HEK293 (cell line): Measurements from ENCODE around the gene SESN2.

Experiments
- FEZF1 ChIP-seq: fragments of 450-650 bp; formaldehyde crosslinking; IDR thresholded peaks from 2 replicates; pipeline ENCODE4 v1.5.1; 2016; ENCODE audit warnings: missing biosample characterization, missing genetic modification characterization
- KLF8 ChIP-seq: fragments of 450-650 bp; formaldehyde crosslinking; IDR thresholded peaks from 2 replicates; pipeline ENCODE4 v1.5.1; 2016; ENCODE audit warnings: missing biosample characterization, missing genetic modification characterization
- OVOL3 ChIP-seq: fragments of 450-650 bp; formaldehyde crosslinking; IDR thresholded peaks from 2 replicates; pipeline ENCODE4 v1.5.1; 2016; ENCODE audit warnings: missing biosample characterization, missing genetic modification characterization
- PRDM1 ChIP-seq: fragments of 450-650 bp; formaldehyde crosslinking; IDR thresholded peaks from 2 replicates; pipeline ENCODE4; 2016; ENCODE audit warnings: missing biosample characterization, missing genetic modification characterization
- PRDM10 ChIP-seq: fragments of 450-650 bp; formaldehyde crosslinking; IDR thresholded peaks from 2 replicates; pipeline ENCODE4 v1.5.1; 2016; ENCODE audit warnings: missing biosample characterization, missing genetic modification characterization
- SALL2 ChIP-seq: fragments of 450-650 bp; formaldehyde crosslinking; IDR thresholded peaks from 2 replicates; pipeline ENCODE4 v1.5.0; 2017; ENCODE audit warnings: missing biosample characterization, mild to moderate bottlenecking, missing genetic modification characterization, borderline replicate concordance
- YY1 ChIP-seq: fragments of 450-650 bp; formaldehyde crosslinking; IDR thresholded peaks from 2 replicates; pipeline ENCODE4 v1.5.1; 2018; ENCODE audit warnings: missing biosample characterization, missing genetic modification characterization
- ZBTB48 ChIP-seq: fragments of 450-650 bp; formaldehyde crosslinking; IDR thresholded peaks from 2 replicates; pipeline ENCODE4 v1.5.1; 2016; ENCODE audit warnings: missing biosample characterization, missing genetic modification characterization
- ZBTB49 ChIP-seq: fragments of 450-650 bp; formaldehyde crosslinking; IDR thresholded peaks from 2 replicates; pipeline ENCODE4 v1.5.1; 2016; ENCODE audit warnings: missing biosample characterization, missing genetic modification characterization, low read depth
- ZBTB7A ChIP-seq: fragments of 450-650 bp; formaldehyde crosslinking; IDR thresholded peaks from 2 replicates; pipeline ENCODE4 v1.5.1; 2016; ENCODE audit warnings: low read depth, missing biosample characterization, missing genetic modification characterization
- ZIC2 ChIP-seq: fragments of 450-650 bp; formaldehyde crosslinking; IDR thresholded peaks from 2 replicates; pipeline ENCODE4 v1.5.1; 2016; ENCODE audit warnings: missing biosample characterization, missing genetic modification characterization
- ZNF114 ChIP-seq: fragments of 450-650 bp; formaldehyde crosslinking; IDR thresholded peaks from 2 replicates; pipeline ENCODE4 v1.5.0; 2017; ENCODE audit warnings: missing biosample characterization, missing genetic modification characterization
- ZNF132 ChIP-seq: fragments of 450-650 bp; formaldehyde crosslinking; IDR thresholded peaks from 2 replicates; pipeline ENCODE4 v1.5.1; 2017; ENCODE audit warnings: missing biosample characterization, missing genetic modification characterization, borderline replicate concordance
- ZNF184 ChIP-seq: fragments of 450-650 bp; IDR thresholded peaks from 2 replicates; pipeline ENCODE4 v1.5.1; 2018; ENCODE audit warnings: missing biosample characterization, mild to moderate bottlenecking, missing genetic modification characterization
- ZNF239 ChIP-seq: fragments of 450-650 bp; formaldehyde crosslinking; IDR thresholded peaks from 2 replicates; pipeline ENCODE4 v1.5.1; 2016; ENCODE audit warnings: missing biosample characterization, missing genetic modification characterization
- ZNF24 ChIP-seq: fragments of 450-650 bp; formaldehyde crosslinking; IDR thresholded peaks from 2 replicates; pipeline ENCODE4 v1.5.1; 2016; ENCODE audit warnings: missing biosample characterization, missing genetic modification characterization
- ZNF426 ChIP-seq: fragments of 450-650 bp; formaldehyde crosslinking; IDR thresholded peaks from 2 replicates; pipeline ENCODE4 v1.5.1; 2017; ENCODE audit warnings: missing biosample characterization, missing genetic modification characterization, mild to moderate bottlenecking, inconsistent platforms, moderate library complexity
- ZNF473 ChIP-seq: fragments of 450-650 bp; formaldehyde crosslinking; IDR thresholded peaks from 2 replicates; pipeline ENCODE4 v1.5.1; 2017; ENCODE audit warnings: missing biosample characterization, missing genetic modification characterization
- ZNF501 ChIP-seq: fragments of 450-650 bp; formaldehyde crosslinking; IDR thresholded peaks from 2 replicates; pipeline ENCODE4 v1.5.1; 2016; ENCODE audit warnings: missing biosample characterization, missing genetic modification characterization
- ZNF549 ChIP-seq: fragments of 450-650 bp; IDR thresholded peaks from 2 replicates; pipeline ENCODE4 v1.5.1; 2018; ENCODE audit warnings: missing biosample characterization, missing genetic modification characterization, mild to moderate bottlenecking, inconsistent platforms, moderate library complexity
- ZNF624 ChIP-seq: fragments of 450-650 bp; formaldehyde crosslinking; IDR thresholded peaks from 2 replicates; pipeline ENCODE4 v1.5.1; 2017; ENCODE audit warnings: missing biosample characterization, missing genetic modification characterization
- ZNF664 ChIP-seq: fragments of 450-650 bp; formaldehyde crosslinking; IDR thresholded peaks from 2 replicates; pipeline ENCODE4 v1.5.1; 2016; ENCODE audit warnings: missing biosample characterization, missing genetic modification characterization
- ZNF837 ChIP-seq: fragments of 450-650 bp; formaldehyde crosslinking; IDR thresholded peaks from 2 replicates; pipeline ENCODE4 v1.5.1; 2016; ENCODE audit warnings: missing biosample characterization, missing genetic modification characterization
- ZSCAN16 ChIP-seq: fragments of 450-650 bp; formaldehyde crosslinking; IDR thresholded peaks from 2 replicates; pipeline ENCODE4 v1.5.1; 2016; ENCODE audit warnings: missing biosample characterization, missing genetic modification characterization
- TF ChIP-seq, protein P1 (sequence below): fragments of 450-650 bp; formaldehyde crosslinking; IDR thresholded peaks from 2 replicates; pipeline ENCODE4 v1.5.1; 2016; ENCODE audit warnings: missing biosample characterization, missing genetic modification characterization
- TF ChIP-seq, protein P2 (sequence below): fragments of 450-650 bp; formaldehyde crosslinking; IDR thresholded peaks from 2 replicates; pipeline ENCODE4 v1.5.1; 2016; ENCODE audit warnings: missing biosample characterization, missing genetic modification characterization

Gene SESN2

GRCh38 chr1:28235755-28236655 lies 23.3 kb upstream of the SESN2 start, which contains the start of gene ATP5IF1 (continued):
- peak; percentile 71; the same call in 1 of the 2 replicates for TF ChIP-seq OVOL3
- TF ChIP-seq ZNF184 (tag by site-specific recombination) = no peak
- TF ChIP-seq ZBTB48 = peak; percentile 60
- TF ChIP-seq KLF8 = peak; percentile 15; the same call in 1 of the 2 replicates
- TF ChIP-seq ZNF664 = no peak
- TF ChIP-seq ZBTB7A (tag by site-specific recombination) = 0 out of 2 replicates have a peak, but pooled peaks have one; percentile 61
- TF ChIP-seq ZNF837 = no peak
- TF ChIP-seq ZNF132 (tag by site-specific recombination) = no peak
- TF ChIP-seq ZSCAN16 (tag by site-specific recombination) = 0 out of 2 replicates have a peak, but pooled peaks have one; percentile 20
- no peak for TF ChIP-seq ZNF239 (tag by site-specific recombination)
- TF ChIP-seq ZNF624 (tag by site-specific recombination) = no peak
- no peak for TF ChIP-seq PRDM1 (tag by site-specific recombination)
- no peak for TF ChIP-seq ZBTB49 (tag by site-specific recombination)
- TF ChIP-seq PRDM10 (tag by site-specific recombination) = 0 out of 2 replicates have a peak, but pooled peaks have one; percentile 21
- no peak for TF ChIP-seq ZNF549
- TF ChIP-seq, protein P1, sequence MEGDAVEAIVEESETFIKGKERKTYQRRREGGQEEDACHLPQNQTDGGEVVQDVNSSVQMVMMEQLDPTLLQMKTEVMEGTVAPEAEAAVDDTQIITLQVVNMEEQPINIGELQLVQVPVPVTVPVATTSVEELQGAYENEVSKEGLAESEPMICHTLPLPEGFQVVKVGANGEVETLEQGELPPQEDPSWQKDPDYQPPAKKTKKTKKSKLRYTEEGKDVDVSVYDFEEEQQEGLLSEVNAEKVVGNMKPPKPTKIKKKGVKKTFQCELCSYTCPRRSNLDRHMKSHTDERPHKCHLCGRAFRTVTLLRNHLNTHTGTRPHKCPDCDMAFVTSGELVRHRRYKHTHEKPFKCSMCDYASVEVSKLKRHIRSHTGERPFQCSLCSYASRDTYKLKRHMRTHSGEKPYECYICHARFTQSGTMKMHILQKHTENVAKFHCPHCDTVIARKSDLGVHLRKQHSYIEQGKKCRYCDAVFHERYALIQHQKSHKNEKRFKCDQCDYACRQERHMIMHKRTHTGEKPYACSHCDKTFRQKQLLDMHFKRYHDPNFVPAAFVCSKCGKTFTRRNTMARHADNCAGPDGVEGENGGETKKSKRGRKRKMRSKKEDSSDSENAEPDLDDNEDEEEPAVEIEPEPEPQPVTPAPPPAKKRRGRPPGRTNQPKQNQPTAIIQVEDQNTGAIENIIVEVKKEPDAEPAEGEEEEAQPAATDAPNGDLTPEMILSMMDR (tag by site-specific recombination) = 0 out of 2 replicates have a peak, but pooled peaks have one; percentile 10
- TF ChIP-seq, protein P2, sequence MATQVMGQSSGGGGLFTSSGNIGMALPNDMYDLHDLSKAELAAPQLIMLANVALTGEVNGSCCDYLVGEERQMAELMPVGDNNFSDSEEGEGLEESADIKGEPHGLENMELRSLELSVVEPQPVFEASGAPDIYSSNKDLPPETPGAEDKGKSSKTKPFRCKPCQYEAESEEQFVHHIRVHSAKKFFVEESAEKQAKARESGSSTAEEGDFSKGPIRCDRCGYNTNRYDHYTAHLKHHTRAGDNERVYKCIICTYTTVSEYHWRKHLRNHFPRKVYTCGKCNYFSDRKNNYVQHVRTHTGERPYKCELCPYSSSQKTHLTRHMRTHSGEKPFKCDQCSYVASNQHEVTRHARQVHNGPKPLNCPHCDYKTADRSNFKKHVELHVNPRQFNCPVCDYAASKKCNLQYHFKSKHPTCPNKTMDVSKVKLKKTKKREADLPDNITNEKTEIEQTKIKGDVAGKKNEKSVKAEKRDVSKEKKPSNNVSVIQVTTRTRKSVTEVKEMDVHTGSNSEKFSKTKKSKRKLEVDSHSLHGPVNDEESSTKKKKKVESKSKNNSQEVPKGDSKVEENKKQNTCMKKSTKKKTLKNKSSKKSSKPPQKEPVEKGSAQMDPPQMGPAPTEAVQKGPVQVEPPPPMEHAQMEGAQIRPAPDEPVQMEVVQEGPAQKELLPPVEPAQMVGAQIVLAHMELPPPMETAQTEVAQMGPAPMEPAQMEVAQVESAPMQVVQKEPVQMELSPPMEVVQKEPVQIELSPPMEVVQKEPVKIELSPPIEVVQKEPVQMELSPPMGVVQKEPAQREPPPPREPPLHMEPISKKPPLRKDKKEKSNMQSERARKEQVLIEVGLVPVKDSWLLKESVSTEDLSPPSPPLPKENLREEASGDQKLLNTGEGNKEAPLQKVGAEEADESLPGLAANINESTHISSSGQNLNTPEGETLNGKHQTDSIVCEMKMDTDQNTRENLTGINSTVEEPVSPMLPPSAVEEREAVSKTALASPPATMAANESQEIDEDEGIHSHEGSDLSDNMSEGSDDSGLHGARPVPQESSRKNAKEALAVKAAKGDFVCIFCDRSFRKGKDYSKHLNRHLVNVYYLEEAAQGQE (tag by site-specific recombination) = no peak
- no peak for TF ChIP-seq FEZF1
- TF ChIP-seq ZNF426 = no peak
- no peak for TF ChIP-seq ZNF114 (tag by site-specific recombination)
- TF ChIP-seq SALL2 (tag by site-specific recombination) = no peak
- no peak for TF ChIP-seq ZNF473 (tag by site-specific recombination)
- peak; percentile 47 for TF ChIP-seq YY1 (tag by site-specific recombination)
- TF ChIP-seq ZNF501 (tag by site-specific recombination) = peak; percentile 95
- TF ChIP-seq ZNF24 (tag by site-specific recombination) = no peak
- peak; percentile 50 for TF ChIP-seq ZIC2 (tag by site-specific recombination)
